DOHH2 (cell line): ENCODE results near the gene SMC6.

ENCODE experiments used
- H3F3A ChIP-seq: fragments of 200-600 bp; sonication (generic), shearing (Covaris generic); 2 replicates; pipeline ENCODE4 v1.6.0; 2016; ENCODE audit warnings: antibody characterized with exemption, mild to moderate bottlenecking; ENCODE audit not compliant: control insufficient read depth, insufficient read depth
- H3K27ac ChIP-seq: fragments of 200-600 bp; sonication (generic); 2 replicates; pipeline ENCODE4 v1.5.1; 2014; ENCODE audit warnings: low read depth, mild to moderate bottlenecking, low read length, moderate library complexity
- H3K27me3 ChIP-seq: fragments of 200-600 bp; sonication (generic); 2 replicates; pipeline ENCODE4 v1.6.1; 2014; ENCODE audit warnings: mild to moderate bottlenecking, low read length, mixed read lengths; ENCODE audit not compliant: control insufficient read depth
- H3K36me3 ChIP-seq: fragments of 200-600 bp; sonication (generic); 2 replicates; pipeline ENCODE4 v1.6.1; 2014; ENCODE audit warnings: mild to moderate bottlenecking, low read length, moderate library complexity, mixed read lengths; ENCODE audit not compliant: control insufficient read depth
- H3K4me1 ChIP-seq: fragments of 200-600 bp; sonication (generic); 2 replicates; pipeline ENCODE4 v1.6.1; 2014; ENCODE audit warnings: mild to moderate bottlenecking, low read length, mixed read lengths; ENCODE audit not compliant: control insufficient read depth
- H3K4me2 ChIP-seq: fragments of 200-600 bp; sonication (generic); 2 replicates; pipeline ENCODE4 v1.6.0; 2014; ENCODE audit warnings: mild to moderate bottlenecking, low read length, moderate library complexity
- H3K4me3 ChIP-seq: fragments of 200-600 bp; sonication (generic); 2 replicates; pipeline ENCODE4 v1.5.1; 2014; ENCODE audit warnings: mild to moderate bottlenecking, low read length, mixed read lengths
- H3K79me2 ChIP-seq: fragments of 200-600 bp; sonication (generic); 2 replicates; pipeline ENCODE4 v1.6.1; 2014; ENCODE audit warnings: mild to moderate bottlenecking, low read length, mixed read lengths; ENCODE audit not compliant: control insufficient read depth
- H3K9me2 ChIP-seq: fragments of 200-600 bp; sonication (generic); replicated peaks from 2 replicates; pipeline ENCODE4 v1.6.1; 2014; ENCODE audit warnings: mild to moderate bottlenecking, low read length, mixed read lengths; ENCODE audit not compliant: control insufficient read depth
- H3K9me3 ChIP-seq: fragments of 200-600 bp; sonication (generic); 2 replicates; pipeline ENCODE4 v1.6.1; 2014; ENCODE audit warnings: antibody characterized with exemption, low read length, mixed read lengths; ENCODE audit not compliant: control insufficient read depth, insufficient read depth
- H4K20me1 ChIP-seq: fragments of 200-600 bp; sonication (generic); 2 replicates; pipeline ENCODE4 v1.6.0; 2014; ENCODE audit warnings: low read depth, mild to moderate bottlenecking, antibody characterized with exemption, low read length, moderate library complexity; ENCODE audit not compliant: control insufficient read depth, insufficient read depth
- CTCF ChIP-seq: fragments of 200-600 bp; sonication (generic); IDR thresholded peaks from one replicate; pipeline ENCODE4 v1.5.1; 2014; ENCODE audit warnings: antibody characterized with exemption, mild to moderate bottlenecking, low read depth, low read length; ENCODE audit not compliant: poor library complexity, severe bottlenecking
- EZH2phosphoT487 ChIP-seq: fragments of 200-600 bp; sonication (generic); IDR thresholded peaks from 2 replicates; pipeline ENCODE4 v1.6.1; 2017; ENCODE audit warnings: borderline replicate concordance, mild to moderate bottlenecking, antibody characterized with exemption, low read length, moderate library complexity, mixed read lengths

Gene SMC6

GRCh38 chr2:17634997-17635396, 118.6 kb downstream of the SMC6 start:
- H3K27me3 ChIP-seq = no peaks in the 10 kb centered on the region
- H3K4me1 ChIP-seq = no peaks in the 10 kb centered on the region
- no peak overlapping the region for H3K27ac ChIP-seq
- no peaks in the 10 kb centered on the region for H3K9me3 ChIP-seq
- no peaks in the 10 kb centered on the region for H4K20me1 ChIP-seq
- H3K4me3 ChIP-seq = no peak overlapping the region
- H3F3A ChIP-seq = no peaks in the 10 kb centered on the region
- no peak for TF ChIP-seq EZH2phosphoT487
- TF ChIP-seq CTCF = no peak
- H3K9me2 ChIP-seq = no peaks in the 10 kb centered on the region
- no peaks in the 10 kb centered on the region for H3K36me3 ChIP-seq
- H3K4me2 ChIP-seq = no peak overlapping the region
- H3K79me2 ChIP-seq = no peaks in the 10 kb centered on the region

DNA sequence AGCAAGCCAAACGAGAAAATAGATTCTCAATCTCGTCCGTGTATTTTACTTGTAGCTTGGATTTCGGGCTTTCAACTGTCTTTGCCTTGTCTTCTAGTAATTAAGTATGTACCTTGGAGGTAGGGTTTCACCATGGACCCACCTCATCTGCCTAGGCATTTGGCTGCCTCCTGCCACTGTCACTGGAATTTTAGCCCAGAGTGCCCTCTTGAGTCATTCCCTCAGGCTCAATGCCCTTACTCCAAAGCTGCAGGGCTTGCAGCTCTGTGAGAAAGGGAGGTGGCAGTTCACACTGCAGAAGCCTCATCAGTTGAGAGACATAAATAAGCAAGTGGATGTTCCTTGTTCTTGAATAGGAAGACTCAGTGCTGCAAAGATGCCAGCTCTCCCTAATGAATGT, 123.5 kb downstream of the SMC6 start:
- no peak overlapping the region for H3K4me2 ChIP-seq
- no peaks in the 10 kb centered on the region for H3K4me1 ChIP-seq
- H4K20me1 ChIP-seq = no peaks in the 10 kb centered on the region

DNA sequence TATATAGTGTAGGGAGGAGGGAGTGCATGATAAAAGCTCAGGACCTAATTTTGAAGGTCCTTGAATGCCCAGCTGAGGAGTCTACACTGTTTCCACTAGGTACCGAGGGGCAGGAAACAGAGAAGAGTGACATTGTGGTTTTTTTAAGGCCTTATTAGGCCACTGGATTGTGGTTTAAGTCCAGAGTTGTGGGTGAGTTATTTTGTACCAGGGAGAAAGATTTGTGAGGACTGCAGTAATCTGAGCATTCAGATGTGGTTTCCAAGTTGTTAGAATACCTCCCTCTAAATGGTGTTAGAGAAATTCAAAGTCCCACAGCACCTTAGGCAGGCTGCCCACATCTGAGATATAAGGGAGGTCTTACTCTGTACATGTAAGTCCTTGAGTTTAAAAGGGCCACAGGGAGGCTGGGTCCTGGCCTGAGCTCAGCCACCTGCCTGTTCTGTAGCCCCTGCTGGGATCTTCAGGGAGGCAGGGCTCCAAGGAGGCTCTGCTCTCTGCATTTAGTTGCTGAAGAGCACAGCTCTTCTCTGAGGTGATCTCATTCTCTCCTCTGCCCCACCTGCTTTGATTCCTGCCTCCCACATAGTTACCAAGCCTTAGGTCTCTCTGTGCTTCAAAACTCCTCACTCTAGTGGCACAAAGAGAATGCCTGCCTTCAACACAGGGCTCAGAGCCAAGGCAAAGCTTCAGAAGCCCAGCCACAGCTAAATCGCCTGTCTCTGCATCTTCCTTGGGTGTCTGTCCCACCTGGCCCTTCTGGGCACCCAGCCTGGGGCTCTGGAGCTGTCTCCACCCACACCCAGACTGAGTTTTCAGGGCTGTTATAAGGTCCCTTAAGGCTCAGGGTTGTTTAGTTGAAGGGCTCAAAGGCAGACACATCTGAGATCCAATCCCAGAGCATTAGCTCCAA, 125.0 kb downstream of the SMC6 start:
- H3K9me3 ChIP-seq = peaks cover 4% of the 10 kb centered on the region
- H4K20me1 ChIP-seq = no peaks in the 10 kb centered on the region
- no peak overlapping the region for H3K27ac ChIP-seq
- no peak for TF ChIP-seq CTCF
- no peaks in the 10 kb centered on the region for H3K36me3 ChIP-seq
- H3K9me2 ChIP-seq = no peaks in the 10 kb centered on the region
- no peaks in the 10 kb centered on the region for H3K4me1 ChIP-seq
- H3K4me2 ChIP-seq = no peak overlapping the region
- no peaks in the 10 kb centered on the region for H3F3A ChIP-seq
- H3K27me3 ChIP-seq = no peaks in the 10 kb centered on the region
- no peaks in the 10 kb centered on the region for H3K79me2 ChIP-seq
- H3K4me3 ChIP-seq = no peak overlapping the region

More for the DNA sequence above, 123.5 kb downstream of the SMC6 start:
- no peaks in the 10 kb centered on the region for H3K27me3 ChIP-seq
- no peaks in the 10 kb centered on the region for H3K79me2 ChIP-seq
- no peak overlapping the region for H3K27ac ChIP-seq
- no peak overlapping the region for H3K4me3 ChIP-seq
- H3K36me3 ChIP-seq = no peaks in the 10 kb centered on the region
- H3K9me3 ChIP-seq = peaks cover 4% of the 10 kb centered on the region
- H3K9me2 ChIP-seq = no peaks in the 10 kb centered on the region
- TF ChIP-seq EZH2phosphoT487 (no peak), CTCF (no peak)
- H3F3A ChIP-seq = no peaks in the 10 kb centered on the region
